ENCODE results near the gene TIMM17A.

DNA sequence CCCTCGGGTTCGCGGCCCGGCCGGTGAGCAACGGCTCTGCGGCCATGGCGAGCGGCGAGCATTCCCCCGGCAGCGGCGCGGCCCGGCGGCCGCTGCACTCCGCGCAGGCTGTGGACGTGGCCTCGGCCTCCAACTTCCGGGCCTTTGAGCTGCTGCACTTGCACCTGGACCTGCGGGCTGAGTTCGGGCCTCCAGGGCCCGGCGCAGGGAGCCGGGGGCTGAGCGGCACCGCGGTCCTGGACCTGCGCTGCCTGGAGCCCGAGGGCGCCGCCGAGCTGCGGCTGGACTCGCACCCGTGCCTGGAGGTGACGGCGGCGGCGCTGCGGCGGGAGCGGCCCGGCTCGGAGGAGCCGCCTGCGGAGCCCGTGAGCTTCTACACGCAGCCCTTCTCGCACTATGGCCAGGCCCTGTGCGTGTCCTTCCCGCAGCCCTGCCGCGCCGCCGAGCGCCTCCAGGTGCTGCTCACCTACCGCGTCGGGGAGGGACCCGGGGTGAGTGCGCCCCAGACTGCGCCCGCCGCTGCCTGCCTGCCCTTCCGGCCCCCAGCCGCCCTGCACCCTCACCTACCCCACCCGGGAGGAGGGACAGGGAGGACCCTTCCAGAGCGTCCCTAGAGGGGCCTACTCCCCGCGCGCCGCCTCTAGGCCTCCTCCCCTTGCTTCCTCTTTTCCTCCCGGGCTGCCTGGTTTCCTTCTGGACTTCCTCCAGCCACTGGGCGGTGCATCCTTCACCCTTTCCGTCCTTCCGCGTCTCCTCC lies 27.5 kb downstream of the TIMM17A start, which contains the start of gene RNPEP:
- TF ChIP-seq CTCF (IDR thresholded peaks at IDR 0.05) (peak in 1 of 3 donors; percentile 10), POLR2A (IDR thresholded peaks at IDR 0.05) (peak; percentile 61), EP300 (IDR thresholded peaks at IDR 0.05) (no peak)

Measured in ovary (tissue), 3 donors.